DOHH2 (cell line): ENCODE results near the gene SFI1.

ENCODE experiments used
- CTCF ChIP-seq: fragments of 200-600 bp; sonication (generic); IDR thresholded peaks from one replicate; pipeline ENCODE4 v1.5.1; 2014; ENCODE audit warnings: antibody characterized with exemption, mild to moderate bottlenecking, low read depth, low read length; ENCODE audit not compliant: poor library complexity, severe bottlenecking
- EZH2phosphoT487 ChIP-seq: fragments of 200-600 bp; sonication (generic); IDR thresholded peaks from 2 replicates; pipeline ENCODE4 v1.6.1; 2017; ENCODE audit warnings: borderline replicate concordance, mild to moderate bottlenecking, antibody characterized with exemption, low read length, moderate library complexity, mixed read lengths

GRCh38 chr22:31475800-31476199 lies 20.5 kb upstream of the SFI1 start:
- no peak for TF ChIP-seq CTCF
- no peak for TF ChIP-seq EZH2phosphoT487
